Umbilical cord (tissue), 2 donors: ENCODE measurements around the gene VSTM2B. TPM values are rescaled to one million over a fixed set of nuclear protein-coding genes. Genes with fewer than 3 reads are reported as not detected.
"Not testable (repeated sequence)": the region's sequence is repeated elsewhere in the genome, so short reads cannot be mapped to it uniquely, and the experiment has no call there.

ENCODE experiments used
- DNase-seq: peaks from one replicate; pipeline ENCODE4 v3.0.0-alpha.2; 2015; ENCODE audit warnings: low spot score
- total RNA-seq: library from RNA; depleted of rRNA; stranded (reverse); fragments of >200 nt; gene quantifications from one replicate; pipeline ENCODE4 v1.2.3, GENCODE V29; 2014; ENCODE audit warnings: low replicate concordance; ENCODE audit not compliant: insufficient read depth

VSTM2B gene
- not detected for total RNA-seq

DNA sequence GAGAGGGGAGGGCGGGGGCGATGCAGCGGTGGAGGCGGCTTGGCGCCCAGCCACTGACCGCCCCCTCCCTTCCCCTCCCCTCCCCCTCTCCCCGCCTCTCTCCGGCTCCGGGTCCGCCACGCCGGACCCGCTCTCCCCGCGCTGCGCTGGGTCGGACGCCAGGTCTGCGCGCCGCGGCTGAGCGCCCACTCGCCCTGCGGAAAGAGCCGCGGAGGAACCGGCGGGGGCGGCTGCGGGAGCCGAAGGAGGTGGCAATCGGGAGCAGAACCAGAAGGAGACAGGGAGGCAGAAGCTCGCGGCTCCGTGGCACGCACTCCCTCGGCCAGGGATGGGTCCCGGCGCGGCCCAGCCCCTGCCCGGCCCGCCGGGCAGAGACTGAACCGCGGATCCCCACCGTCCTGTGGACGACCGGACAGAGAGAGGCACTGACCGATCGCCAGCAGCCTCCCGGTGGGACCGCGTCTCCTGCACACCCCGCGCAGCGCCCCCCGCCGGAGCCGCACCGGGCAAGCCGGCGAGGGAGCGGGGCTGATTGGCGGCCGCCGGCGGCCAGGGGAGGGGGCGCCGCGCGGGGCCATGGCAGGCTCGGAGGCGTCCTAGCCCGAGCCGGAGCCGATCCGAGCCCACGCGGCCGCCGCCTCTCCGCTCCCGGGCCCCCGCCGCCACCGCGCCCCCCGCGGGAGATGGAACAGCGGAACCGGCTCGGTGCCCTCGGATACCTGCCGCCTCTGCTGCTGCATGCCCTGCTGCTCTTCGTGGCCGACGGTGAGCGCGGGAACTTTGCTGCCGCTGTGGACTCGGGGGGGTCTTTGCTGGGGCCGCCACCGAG, at the start of gene VSTM2B:
VSTM2B (plus strand) TSS at position 94 of the 829 bp plus-strand sequence; CDS start at position 684, 590 bp downstream.
- no peak for DNase-seq

DNA sequence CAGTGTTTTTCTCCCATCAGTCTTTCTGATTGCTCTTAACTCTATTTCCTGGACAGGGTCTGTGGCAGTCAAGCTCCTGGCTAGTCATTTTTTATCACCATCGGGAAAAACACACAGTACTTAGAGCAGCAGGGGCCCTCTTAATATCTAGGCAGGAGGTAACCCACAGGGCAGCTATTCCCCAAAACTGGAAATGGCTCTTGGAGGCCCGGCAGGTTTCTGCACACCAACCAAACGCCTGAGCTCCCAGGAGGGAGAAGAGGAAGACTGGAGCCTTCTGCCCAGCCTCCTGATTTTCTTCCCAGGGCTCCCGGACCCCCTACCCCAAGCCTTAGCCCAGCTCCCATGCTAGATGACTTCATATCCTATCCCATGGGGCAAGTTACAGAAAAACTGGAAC, 49.3 kb upstream of the VSTM2B start:
- no peak for DNase-seq

DNA sequence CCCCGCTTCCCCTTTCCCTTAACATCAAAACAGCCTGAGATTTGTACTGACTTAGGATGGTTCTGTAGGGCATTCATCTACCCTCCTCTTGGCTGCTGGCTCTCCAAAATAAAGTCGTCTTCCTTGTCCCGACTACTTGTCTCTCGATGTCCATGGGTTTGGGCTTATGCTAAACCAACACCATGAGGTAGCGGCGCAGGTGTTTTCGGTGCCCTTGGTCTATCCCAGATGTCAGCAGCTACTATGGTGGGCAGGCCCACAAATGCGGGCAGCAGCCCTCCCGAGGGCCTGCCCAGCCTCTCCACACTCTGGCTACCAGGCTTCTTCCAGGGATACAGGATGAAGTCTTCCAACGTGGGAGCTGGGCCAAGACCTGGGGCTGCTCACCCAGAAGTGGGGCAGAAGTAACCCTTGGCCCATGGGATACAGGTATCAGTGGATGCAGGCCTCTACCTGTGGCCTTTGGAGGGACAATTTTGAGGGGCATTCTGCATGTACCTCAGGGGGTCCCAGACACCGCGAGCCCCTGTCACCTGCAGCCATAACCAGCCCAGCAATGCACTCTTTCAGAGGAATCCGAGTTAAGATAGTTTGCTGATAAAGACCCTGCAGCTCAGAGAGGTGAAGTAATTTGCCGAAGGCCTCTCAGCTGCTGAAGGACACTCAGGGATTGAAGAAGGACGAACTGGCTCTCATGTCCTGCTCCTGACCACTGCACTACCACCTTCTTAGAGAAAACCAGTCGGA, 47.8 kb upstream of the VSTM2B start:
- no peak for DNase-seq

DNA sequence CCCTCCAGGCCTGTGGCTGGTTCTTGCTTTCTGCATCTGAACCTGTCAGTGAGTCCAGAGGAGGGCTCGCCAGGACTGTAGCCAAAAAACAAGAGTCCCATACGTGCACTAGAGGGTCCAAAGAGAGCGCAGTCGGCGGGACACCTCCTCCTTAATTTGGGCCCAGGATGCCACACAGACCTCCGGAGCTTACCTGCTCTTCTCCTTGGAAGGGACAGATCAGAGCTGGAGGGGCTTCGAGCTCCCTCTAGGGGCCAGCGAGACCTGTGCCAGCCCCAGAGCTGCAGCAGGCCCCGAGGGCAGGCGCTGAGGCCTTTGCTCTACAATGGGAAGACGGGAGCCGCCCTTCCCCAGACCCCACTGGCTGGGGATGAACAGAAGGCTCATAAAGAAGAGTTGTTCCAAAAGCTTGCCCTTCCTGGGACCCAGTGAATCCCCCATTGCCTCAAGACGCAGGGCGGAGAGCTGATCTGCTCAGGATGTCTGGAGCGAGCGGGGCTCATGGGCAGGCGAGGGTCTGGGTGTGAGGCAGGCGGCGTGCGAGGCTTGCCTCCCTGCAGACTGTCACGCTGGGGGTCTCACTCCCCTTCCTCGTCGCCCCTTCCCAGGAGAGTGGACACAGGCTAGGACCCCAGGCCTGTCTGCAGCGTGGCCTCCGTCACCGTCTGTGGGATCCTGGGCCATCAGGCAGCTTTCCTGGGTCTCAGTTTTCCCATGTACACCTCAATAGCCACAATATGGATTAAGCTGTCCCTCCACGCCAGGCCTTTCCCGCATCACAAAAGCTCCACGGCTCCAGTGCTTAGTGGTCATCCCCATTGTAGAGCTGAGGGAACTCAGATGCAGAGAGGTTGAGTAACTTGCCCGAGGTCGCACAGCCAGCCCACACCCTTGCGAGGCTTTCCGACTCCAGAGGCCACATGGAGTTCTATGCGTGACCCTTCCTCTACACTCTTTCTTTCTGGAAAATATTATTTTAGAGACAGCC, 46.9 kb upstream of the VSTM2B start:
- DNase-seq = no peak

DNA sequence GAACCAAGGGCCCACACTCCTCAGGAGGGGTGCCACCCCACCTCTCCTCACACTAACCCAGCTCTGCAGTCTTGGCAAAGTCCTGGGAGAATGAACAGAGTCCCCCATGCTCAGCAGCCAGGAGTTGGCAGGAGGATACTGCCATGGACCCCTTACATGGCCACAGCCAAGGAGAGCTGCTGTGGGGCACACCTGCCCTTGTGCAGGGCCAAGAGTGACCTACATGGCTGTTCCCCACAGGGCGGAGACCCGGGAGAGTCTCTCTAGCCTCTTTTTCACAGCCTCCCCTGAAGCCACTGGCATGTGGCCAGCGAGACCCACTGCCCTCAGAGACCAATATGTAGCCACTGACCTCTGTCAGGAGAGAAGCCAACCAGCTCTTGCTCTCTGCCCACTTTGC, 45.9 kb upstream of the VSTM2B start:
- DNase-seq = no peak

DNA sequence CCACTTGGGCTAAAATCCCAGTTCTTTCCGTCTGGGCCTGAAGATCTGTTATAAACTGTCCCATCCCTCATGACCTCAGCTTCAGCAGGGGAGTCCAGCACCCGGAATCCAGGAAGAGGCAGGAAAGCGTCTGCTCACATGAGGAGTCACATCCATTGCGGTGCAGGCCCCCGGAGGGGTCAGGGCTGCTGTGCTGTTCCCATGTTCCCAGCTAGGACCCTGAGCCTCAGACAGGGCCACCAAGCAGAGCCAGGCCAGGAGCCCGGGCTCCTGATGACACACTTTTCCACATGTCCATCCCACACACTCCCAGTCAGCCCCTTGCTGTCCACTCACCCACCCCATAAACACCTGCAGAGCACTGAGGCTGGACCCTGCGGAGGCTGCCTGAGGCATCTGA, 45.3 kb upstream of the VSTM2B start:
- DNase-seq = no peak

DNA sequence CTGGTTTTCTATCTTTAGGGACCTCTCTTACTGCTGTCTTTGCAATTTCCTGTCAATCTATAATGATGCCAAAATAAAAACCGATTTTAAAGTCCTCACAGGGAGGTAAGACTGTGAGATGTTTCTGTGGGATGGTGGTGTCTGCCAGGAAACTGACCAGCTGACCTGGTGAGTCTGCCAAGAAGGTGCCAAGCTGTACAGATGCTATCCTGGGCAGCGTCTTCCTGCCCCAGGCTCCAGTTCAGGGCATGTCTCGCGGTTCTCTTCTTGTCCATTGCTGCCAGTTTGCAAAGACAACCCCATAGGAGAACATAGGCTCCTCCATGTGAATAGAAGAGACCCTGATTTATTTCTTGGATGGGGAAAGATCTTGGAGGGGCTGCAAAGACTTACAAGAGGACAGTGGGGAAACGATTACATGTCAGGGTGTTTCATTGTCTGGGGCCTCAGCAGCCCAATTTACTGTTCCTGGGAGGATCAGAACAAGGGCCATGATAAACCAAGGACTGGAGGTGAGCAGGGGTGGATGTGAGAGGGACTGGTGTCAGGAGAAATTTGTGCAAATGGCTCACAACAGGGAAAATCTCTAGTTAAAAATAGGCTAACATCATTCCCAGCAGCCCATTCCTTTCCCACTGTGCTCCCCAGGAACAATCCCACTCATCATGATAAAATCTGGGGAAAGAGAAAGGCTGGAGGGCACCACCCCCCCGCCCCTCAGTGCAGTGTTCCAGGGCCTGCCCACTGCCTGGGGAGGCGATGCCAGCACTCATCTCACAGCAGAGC, 42.7 kb upstream of the VSTM2B start:
- no peak for DNase-seq

DNA sequence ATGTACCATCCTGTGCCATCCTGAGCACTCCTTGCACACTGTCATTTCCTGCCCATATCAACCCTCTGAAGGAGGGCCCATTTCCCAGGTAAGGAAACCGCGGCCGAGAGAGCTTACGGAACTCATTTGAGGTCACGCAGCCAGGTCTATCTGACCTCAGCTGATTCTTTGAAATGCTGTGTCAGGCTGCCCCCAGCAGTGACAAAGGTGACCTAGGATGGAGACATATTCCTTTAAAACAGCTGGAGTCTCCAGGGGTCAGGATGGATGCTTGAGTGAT, 42.2 kb upstream of the VSTM2B start:
- DNase-seq = no peak

DNA sequence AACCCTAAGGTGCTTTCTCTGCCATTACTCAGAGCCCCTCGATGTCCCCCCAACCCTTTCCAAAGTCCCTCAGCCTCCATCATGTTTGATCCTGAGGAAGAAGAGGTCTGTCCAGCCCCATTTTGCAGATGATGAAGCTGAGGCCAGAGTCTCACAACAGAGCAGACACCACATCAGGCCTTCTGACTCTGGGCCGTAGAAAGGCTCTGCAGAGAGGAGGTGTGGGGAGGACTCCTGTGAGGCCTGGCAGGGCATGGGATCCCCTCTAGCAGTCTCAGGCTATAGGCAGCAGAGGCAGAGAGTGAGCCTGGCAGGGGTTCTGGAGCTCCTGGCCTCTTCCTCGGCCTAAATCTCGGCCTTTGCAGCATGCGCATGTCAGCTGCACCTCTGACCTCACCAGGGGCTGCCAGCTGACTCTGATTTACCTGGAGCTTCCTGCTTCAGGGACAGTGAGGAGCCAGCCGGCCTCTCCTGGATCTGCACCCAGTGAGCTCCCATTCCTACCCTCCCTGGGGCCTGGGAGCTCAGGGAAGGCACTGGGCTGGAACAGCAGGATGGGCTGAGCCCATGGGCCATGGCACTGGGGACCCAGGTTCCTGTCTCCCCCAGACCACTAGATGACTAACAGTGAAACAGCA, 41.7 kb upstream of the VSTM2B start:
- no peak for DNase-seq

DNA sequence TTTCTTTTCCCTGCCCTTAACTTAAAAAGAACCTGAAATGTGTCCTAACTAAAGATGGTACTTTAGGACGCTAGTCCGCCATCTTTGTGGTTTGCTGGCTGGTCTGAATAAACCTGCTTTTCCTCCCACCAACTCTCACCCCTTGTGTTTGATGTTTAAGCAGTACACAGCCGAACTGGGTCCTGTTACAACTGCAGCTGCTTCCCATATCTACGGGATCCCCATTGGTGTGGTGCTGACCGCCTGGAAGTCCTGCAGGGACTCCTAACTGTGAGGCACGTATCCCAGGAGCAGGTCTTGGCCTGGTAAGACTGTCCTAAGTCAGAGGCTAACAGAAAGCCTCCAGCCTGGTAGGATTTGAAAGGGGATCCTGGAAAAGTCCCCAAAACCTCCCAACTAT, 40.9 kb upstream of the VSTM2B start:
- DNase-seq = no peak

DNA sequence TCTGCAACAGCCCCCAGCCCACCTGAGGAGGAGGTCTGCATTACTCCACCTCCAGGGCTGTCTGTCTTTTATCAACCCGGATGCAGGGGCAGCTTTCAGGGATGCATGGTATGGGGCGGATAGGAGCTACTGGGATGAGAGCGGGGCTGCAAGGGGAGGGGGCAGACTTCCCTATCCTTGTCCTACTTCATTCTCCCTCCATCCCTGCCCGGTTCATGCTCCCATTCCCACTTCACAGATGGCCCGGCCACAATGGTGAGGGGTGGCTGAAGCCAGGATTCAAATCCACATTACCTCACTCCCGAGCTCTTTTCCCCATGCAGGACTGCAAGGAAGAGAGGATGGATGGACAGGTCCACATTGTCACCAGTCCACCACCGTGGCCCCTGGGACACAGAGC, 40.5 kb upstream of the VSTM2B start:
- DNase-seq = no peak

DNA sequence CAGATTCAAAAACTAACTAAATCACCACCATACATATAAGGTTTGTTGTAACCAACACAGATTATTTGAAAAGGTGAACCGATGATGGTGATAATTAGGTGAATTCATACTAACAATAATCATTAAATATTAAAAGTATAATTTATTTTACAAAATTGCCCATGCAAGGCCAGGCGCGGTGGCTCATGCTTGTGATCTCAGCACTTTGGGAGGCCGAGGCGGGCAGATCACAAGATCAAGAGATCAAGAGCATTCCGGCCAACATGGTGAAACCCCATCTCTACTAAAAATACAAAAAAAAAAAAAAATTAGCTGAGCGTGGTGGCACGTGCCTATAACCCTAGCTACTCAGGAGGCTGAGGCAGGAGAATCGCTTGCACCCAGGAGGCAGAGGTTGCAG, 38.8 kb upstream of the VSTM2B start:
- not testable (repeated sequence) for DNase-seq

DNA sequence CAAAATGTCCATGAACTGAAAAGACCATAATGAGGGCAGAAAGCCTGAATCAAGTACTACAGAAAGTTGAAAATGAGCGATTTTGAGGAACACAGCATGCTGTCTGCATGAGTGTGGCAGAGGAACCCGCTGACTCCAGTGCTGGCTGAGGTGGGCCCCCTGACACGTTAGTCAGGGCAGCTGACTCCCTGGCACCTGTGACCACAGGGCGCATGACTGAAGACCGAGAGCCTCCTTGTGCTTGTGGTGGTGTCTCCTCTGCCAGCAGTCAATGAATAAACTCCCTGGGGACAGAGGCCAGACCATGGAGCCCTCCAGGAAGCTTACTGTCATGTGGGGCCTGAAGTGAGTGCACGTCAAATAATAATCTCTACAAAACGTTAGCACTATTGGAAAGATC, 38.4 kb upstream of the VSTM2B start:
- no peak for DNase-seq

DNA sequence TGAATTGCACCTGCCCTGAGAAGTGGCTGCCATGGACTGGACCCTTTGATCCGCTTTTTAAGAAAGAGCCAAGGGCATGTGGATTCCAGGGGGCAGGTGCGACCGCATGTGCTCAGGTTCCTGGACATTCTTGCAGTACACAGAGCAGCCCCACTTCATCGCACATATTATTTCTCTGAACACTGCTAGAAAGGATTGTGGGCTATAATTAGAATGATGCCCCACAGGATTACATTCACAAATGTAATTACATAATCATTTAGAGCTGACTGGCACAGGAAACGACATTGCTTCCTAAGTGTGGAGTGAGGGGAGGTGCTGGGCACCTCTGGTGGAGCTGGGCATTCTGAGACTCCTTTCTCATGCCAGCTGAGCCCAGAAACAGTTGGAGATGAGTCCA, 37.5 kb upstream of the VSTM2B start:
- DNase-seq = no peak

DNA sequence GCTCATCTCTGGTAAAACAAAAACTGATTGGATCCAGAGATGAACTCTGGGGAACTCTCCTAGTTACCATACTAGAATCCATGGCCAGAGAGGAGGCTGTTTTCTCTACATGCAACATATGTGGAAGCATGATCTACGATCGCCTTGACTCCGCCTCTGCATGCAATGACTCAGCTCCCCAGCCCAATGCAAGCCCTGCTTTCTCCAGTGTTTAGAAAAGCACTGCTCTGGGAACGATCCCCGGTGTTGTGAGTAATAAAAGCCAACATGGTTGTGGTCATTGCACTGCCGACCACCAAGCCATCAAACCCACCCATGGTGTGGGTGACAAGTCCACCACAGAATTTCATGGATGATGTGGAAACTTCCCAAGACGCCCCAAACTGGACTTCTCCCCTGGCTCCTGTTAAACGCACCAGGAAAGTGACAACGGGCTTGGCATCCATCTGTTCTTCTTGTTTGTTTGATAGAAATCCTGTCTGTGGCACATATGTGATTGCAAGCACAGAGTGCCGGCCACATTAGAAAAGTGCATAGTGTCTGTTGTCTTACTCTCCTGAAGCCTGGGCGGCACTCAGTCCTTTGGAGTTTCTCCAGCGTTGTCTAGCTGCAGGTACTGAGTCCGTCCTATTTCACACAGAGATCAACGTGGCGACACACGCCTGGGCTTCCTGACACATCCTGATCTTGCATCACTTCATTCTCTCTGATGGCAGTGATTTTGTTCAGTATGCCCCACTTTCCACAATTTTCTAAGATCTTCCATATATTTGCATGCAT, 36.4 kb upstream of the VSTM2B start:
- DNase-seq = no peak

DNA sequence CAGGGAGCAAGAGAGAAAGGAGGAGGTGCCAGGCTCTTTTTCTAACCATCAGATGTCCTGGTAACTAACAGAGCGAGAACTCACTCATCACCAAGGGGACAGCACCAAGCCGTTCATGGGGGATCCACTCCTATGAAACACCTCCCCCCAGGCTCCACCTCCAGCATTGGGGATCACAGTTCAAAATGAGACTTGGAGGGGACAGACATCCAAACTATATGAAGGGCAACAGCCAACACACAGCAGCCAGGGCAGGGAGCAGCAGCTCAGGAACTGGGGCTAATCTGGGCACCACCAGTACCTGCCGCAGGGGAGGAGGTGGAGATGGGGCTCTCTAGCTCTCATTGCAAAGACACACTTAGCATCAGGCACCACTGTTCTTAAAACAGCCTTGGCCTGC, 34.3 kb upstream of the VSTM2B start:
- DNase-seq = no peak

DNA sequence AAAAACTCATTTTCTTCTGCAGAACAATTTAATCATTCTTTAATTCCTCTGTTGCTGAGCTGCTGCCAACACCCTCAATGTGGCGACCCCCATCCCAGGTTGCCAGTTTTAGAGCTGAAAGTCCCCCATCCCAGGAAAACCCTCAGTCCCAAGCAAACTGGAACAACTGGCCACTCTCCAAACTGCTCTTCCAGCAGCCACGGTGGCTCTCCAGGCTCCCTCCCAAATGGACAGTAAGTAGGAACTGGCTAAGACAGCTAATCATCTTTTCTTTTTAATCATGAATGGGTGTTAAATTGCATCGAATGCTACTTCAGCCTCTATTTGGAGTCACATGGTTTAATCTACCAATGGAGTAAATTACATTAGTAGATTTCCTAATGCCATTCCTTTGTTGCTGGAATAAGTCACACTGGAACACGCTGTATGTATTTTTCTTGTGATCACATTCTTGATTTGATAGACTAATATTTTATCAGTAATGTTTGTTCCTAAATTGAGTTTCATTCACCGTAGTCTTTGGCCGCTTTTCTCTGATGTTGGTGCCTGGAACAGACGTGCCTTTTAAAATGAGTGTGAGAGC, 33.7 kb upstream of the VSTM2B start:
- no peak for DNase-seq

DNA sequence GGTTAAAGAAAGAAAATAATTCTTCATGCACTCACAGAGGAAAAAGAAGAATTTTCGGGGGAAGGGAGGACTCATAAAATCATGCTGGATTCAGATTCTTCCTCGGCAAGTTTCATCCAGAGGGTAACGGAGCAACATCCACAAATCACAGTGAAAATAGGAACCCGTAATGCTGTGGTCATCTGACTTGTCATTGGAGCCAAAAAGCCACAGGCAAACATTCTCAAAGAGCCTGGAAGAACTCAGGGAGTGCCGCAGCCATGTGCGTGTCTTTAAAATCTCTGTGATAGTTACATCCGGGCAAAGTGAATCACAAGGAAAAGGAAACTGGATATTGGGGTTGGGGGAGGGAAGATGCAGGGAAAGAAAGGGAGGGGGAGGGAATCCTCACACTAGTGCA, 33.0 kb upstream of the VSTM2B start:
- peak; percentile 9 for DNase-seq

DNA sequence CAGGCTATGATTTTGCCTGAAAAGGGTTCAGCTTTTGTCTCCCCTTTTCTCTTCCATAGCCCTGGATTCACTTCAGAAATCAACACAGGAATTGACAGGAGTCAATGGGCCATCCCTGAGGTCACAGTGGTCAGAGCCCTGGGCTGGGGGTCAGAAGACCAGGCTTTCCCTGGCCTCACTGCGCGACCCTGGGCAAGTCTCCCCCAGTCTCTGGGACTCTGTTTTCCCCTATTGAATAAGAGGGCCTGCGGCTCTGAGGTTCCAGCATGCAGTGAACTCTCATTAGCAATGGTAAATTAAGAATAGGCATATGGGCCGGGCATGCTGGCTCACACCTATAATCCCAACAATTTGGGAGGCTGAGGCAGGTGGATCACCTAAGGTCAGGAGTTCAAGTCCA, 30.7 kb upstream of the VSTM2B start:
- DNase-seq = no peak
